Gastroesophageal sphincter (tissue), 4 donors: Measurements from ENCODE around the gene FREY1. TPM values are rescaled to one million over a fixed set of nuclear protein-coding genes. Genes with fewer than 3 reads are reported as not detected.

Experiments used
- ATAC-seq: fragments of 150-250 bp; one replicate; pipeline ENCODE4 v1.9.1; 2016; ENCODE audit warnings: mild to moderate bottlenecking, moderate library complexity
- H3K27ac ChIP-seq, 4 donors: fragments of 200-600 bp; sonication (generic) in 3 of 4; 1 replicate in 3 of 4; 2 replicates in 1 of 4; pipeline ENCODE4 v1.5.1; 2016 to 2019
- H3K27me3 ChIP-seq: fragments of 200-600 bp; sonication (generic); one replicate; pipeline ENCODE4 v1.5.1; 2019
- H3K36me3 ChIP-seq, 2 donors: fragments of 200-600 bp; sonication (generic); one replicate each; pipeline ENCODE4 v1.5.1; 2019; ENCODE audit warnings: control low read depth in 1 of 2
- H3K4me1 ChIP-seq, 3 donors: fragments of 200-600 bp; sonication (generic); 1 replicate in 2 of 3; 2 replicates in 1 of 3; pipeline ENCODE4 v1.5.1; 2016 to 2019; ENCODE audit warnings: control low read depth in 2 of 3
- H3K4me3 ChIP-seq, 2 donors: fragments of 200-600 bp; sonication (generic); one replicate each; pipeline ENCODE4 v1.5.1; 2019; ENCODE audit warnings: mild to moderate bottlenecking in 1 of 2, moderate library complexity in 1 of 2
- H3K9me3 ChIP-seq, 3 donors: fragments of 200-600 bp; sonication (generic); one replicate each; pipeline ENCODE4 v1.5.1; 2017 to 2019; ENCODE audit warnings: control low read depth in 2 of 3
- EP300 ChIP-seq: sonication (generic); formaldehyde crosslinking; IDR thresholded peaks from one replicate; pipeline ENCODE4 v1.6.1; 2017; ENCODE audit warnings: antibody characterized with exemption, mild to moderate bottlenecking
- POLR2A ChIP-seq, 2 donors: fragments of 450-650 bp; IDR thresholded peaks; one replicate each; pipeline ENCODE4 v1.6.1; 2017; ENCODE audit warnings: antibody characterized with exemption in 2 of 2, mild to moderate bottlenecking in 2 of 2, moderate library complexity in 1 of 2
- POLR2AphosphoS5 ChIP-seq: sonication (generic); formaldehyde crosslinking; IDR thresholded peaks from one replicate; pipeline ENCODE4 v1.6.1; 2017; ENCODE audit warnings: antibody characterized with exemption
- WGBS, 2 donors: methylation state at CpG; one replicate each; pipeline ENCODE4 v1.1.5; 2018; ENCODE audit warnings: low coverage in 1 of 2; 5-methylcytosine and 5-hydroxymethylcytosine counted together
- total RNA-seq, 4 donors: library from RNA; depleted of rRNA; stranded (reverse); fragments of >200 nt; gene quantifications; one replicate each; pipeline ENCODE4 v1.1.0, GENCODE V29; 2016
- TF ChIP-seq, protein P1 (sequence below), 4 experiments: fragments of 200-600 bp in 2 of 4; fragments of 450-650 bp in 2 of 4; sonication (generic) in 1 of 4; IDR thresholded peaks; one replicate each; pipeline ENCODE4 v1.5.1; 2017 to 2019; ENCODE audit warnings: antibody characterized with exemption in 4 of 4, mild to moderate bottlenecking in 2 of 4, moderate library complexity in 2 of 4

The FREY1 gene
- total RNA-seq, 4 donors from 2014 or later, result 0.54 to 2.3 TPM; not detected in 2

DNA sequence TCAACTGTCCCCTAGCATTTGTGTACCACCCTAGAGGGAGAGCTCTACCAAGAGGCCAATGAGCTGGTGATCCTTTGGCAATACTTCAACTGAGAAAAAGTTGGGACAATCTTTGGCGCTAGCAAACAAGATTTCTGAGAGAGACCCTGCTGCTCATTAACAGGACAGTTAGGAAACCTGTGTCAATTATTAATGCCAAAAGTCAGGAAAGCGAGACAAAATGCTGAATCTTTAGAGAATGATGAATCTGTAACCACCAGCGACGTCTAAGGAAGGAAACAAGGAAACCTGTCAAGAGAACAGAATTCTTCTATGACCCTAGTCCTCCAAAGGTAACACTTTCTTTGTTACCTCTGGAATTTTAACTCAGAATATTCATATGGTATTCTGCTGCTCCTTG is 35.3 kb upstream of the FREY1 start:
- Histone ChIP-seq H3K4me3 (no peak overlapping the region), H3K36me3 (peaks cover 0 to 88% of the 10 kb centered on the region in 2 donors), H3K27ac (no peak overlapping the region), H3K4me1 (no peaks in the 10 kb centered on the region), H3K9me3 (no peaks in the 10 kb centered on the region), H3K27me3 (no peaks in the 10 kb centered on the region)
- no peak for ATAC-seq
- WGBS, 2 donors, result 92% methylated on average over 4 of the region's 4 CpGs
- no peak for TF ChIP-seq POLR2A (IDR thresholded peaks at IDR 0.05)
- no peak for TF ChIP-seq POLR2AphosphoS5
- TF ChIP-seq, protein P1, sequence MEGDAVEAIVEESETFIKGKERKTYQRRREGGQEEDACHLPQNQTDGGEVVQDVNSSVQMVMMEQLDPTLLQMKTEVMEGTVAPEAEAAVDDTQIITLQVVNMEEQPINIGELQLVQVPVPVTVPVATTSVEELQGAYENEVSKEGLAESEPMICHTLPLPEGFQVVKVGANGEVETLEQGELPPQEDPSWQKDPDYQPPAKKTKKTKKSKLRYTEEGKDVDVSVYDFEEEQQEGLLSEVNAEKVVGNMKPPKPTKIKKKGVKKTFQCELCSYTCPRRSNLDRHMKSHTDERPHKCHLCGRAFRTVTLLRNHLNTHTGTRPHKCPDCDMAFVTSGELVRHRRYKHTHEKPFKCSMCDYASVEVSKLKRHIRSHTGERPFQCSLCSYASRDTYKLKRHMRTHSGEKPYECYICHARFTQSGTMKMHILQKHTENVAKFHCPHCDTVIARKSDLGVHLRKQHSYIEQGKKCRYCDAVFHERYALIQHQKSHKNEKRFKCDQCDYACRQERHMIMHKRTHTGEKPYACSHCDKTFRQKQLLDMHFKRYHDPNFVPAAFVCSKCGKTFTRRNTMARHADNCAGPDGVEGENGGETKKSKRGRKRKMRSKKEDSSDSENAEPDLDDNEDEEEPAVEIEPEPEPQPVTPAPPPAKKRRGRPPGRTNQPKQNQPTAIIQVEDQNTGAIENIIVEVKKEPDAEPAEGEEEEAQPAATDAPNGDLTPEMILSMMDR (IDR thresholded peaks at IDR 0.05), result no peak
- TF ChIP-seq EP300, result no peak

DNA sequence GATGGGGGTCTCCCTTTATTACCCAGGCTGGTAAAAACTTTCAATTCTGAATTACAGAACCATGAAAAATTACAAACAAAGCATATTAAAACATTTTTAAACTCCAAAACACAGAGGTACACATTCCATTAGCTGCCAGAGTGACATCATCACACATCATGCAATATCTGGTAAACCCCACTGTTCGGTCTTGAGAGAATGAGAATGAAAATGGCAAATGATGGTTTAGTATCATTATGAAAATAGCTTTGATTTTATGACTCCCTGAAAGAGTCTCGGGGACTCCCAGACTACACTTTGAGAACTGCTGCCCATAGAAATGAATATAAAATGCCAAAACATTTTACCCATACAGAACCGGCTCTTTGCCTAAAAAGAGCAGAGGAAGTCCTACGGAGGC is 34.2 kb upstream of the FREY1 start:
- WGBS, 2 donors, result 79 to 87% methylated on average over 3 to 4 of the region's 4 CpGs
- Histone ChIP-seq H3K27ac (no peak overlapping the region), H3K36me3 (peaks cover 0 to 88% of the 10 kb centered on the region in 2 donors), H3K9me3 (no peaks in the 10 kb centered on the region), H3K4me3 (no peak overlapping the region), H3K27me3 (no peaks in the 10 kb centered on the region), H3K4me1 (no peaks in the 10 kb centered on the region)
- TF ChIP-seq POLR2AphosphoS5 (no peak), EP300 (no peak), POLR2A (IDR thresholded peaks at IDR 0.05) (no peak)
- no peak for ATAC-seq

DNA sequence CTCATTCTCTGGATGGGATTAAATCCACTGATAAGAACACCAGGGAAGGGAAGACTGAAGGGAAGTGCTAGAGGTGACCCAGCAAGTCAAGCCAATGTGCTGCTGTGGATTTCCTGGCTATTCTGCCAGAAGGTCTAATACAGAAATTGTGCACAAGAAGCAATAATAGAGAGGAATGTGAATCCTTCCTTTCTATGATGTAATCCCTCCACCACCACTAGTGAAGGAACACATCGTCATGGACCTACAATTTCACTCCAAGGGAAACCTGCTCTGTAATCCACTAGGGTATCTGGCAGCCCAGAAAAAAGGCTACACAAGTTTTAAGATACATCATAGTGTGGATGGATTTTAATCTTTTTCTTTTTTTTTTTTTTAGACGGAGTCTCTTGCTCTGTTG is 32.8 kb upstream of the FREY1 start:
- 78 to 91% methylated on average over 1 to 2 of the region's 2 CpGs for WGBS, 2 donors
- H3K36me3 ChIP-seq, result peaks cover 0 to 88% of the 10 kb centered on the region in 2 donors
- H3K4me3 ChIP-seq, result no peak overlapping the region
- H3K9me3 ChIP-seq, result no peaks in the 10 kb centered on the region
- TF ChIP-seq EP300 (no peak), POLR2A (IDR thresholded peaks at IDR 0.05) (no peak), POLR2AphosphoS5 (no peak)
- TF ChIP-seq, protein P1 (IDR thresholded peaks at IDR 0.05), result no peak
- H3K4me1 ChIP-seq, result no peaks in the 10 kb centered on the region
- no peak for ATAC-seq
- H3K27me3 ChIP-seq, result no peaks in the 10 kb centered on the region
- no peak overlapping the region for H3K27ac ChIP-seq

GRCh38 chr11:45937916-45938315 is 30.8 kb upstream of the FREY1 start:
- no peaks in the 10 kb centered on the region for H3K27me3 ChIP-seq
- H3K36me3 ChIP-seq, result peaks cover 0 to 88% of the 10 kb centered on the region in 2 donors
- WGBS, 2 donors, result 91% methylated on average over 6 to 10 of the region's 10 CpGs
- no peak overlapping the region for H3K27ac ChIP-seq
- no peak for ATAC-seq
- TF ChIP-seq POLR2A (IDR thresholded peaks at IDR 0.05), result no peak
- TF ChIP-seq POLR2AphosphoS5, result no peak
- H3K9me3 ChIP-seq, result no peaks in the 10 kb centered on the region
- H3K4me1 ChIP-seq, result no peaks in the 10 kb centered on the region
- H3K4me3 ChIP-seq, result no peak overlapping the region

GRCh38 chr11:45936511-45937054 is 29.5 kb upstream of the FREY1 start:
- no peak overlapping the region for H3K4me3 ChIP-seq
- WGBS, 2 donors, result 80 to 92% methylated on average over 3 of the region's 4 CpGs
- H3K27ac ChIP-seq, result no peak overlapping the region
- no peaks in the 10 kb centered on the region for H3K9me3 ChIP-seq
- TF ChIP-seq POLR2A (IDR thresholded peaks at IDR 0.05) (no peak), POLR2AphosphoS5 (no peak), EP300 (no peak)
- TF ChIP-seq, protein P1 (IDR thresholded peaks at IDR 0.05), result no peak
- no peaks in the 10 kb centered on the region for H3K27me3 ChIP-seq
- H3K36me3 ChIP-seq, result peaks cover 0 to 88% of the 10 kb centered on the region in 2 donors
- no peaks in the 10 kb centered on the region for H3K4me1 ChIP-seq
- ATAC-seq, result no peak

DNA sequence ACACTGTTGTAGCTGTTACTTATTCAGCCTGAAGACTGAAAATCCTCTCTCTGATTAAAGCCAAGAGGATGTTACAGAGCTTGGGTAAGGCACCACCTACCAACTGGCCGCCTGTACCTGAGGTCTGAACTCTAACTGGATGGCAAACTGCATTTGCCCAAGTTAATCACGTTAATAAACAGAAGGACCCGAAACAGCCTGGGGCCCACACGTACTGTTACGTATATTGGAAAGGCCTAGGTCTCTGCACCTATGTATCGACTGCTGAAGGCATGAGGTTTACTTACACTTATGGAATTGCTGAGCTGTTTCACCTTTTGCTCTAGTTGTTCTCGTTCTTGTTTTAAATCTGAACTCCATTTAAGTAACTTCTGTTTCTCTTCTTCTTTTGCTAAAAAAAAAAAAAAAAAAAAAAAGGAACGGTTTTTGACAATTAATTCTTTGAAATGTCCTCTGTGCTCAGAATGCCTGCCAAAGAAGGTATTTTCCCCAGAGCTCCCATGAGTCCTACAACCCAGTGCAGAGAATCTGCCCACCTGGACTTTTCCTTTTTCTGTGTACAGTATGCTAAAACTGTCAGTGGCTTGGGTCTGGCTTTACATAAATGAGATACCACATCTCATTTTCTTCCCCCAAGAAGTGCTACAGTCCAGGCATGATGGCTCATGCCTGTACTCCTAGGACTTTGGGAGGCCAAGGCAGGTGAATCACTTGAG is 28.4 kb upstream of the FREY1 start:
- ATAC-seq, result no peak
- Histone ChIP-seq H3K27ac (no peak overlapping the region), H3K4me3 (no peak overlapping the region), H3K9me3 (no peaks in the 10 kb centered on the region), H3K27me3 (no peaks in the 10 kb centered on the region), H3K36me3 (peaks cover 0 to 88% of the 10 kb centered on the region in 2 donors), H3K4me1 (no peaks in the 10 kb centered on the region)
- TF ChIP-seq EP300, result no peak
- TF ChIP-seq POLR2A (IDR thresholded peaks at IDR 0.05), result no peak
- TF ChIP-seq POLR2AphosphoS5, result no peak
- TF ChIP-seq, protein P1 (IDR thresholded peaks at IDR 0.05), result no peak
- WGBS, 2 donors, result 75 to 81% methylated on average over 7 to 8 of the region's 8 CpGs
